Stimulated activated CD8-positive, alpha-beta memory T cell treated with anti-CD3 and anti-CD28 coated beads, Interleukin-4, amount 100 ng/mL, for 24 hours (primary cell): ENCODE data around the gene GRIK3.

Experiments
- DNase-seq: peaks from one replicate; pipeline ENCODE4 v3.0.0-alpha.2; 2020; ENCODE audit warnings: low read depth

Gene GRIK3

GRCh38 chr1:37043101-37043500 lies 8.8 kb upstream of the GRIK3 start:
- DNase-seq = no peak

- no peak for DNase-seq
Observed at GRCh38 chr1:37042506-37042905, 8.2 kb upstream of the GRIK3 start.

- DNase-seq = no peak
Observed at GRCh38 chr1:37041483-37041882, 7.2 kb upstream of the GRIK3 start.

GRCh38 chr1:37040773-37041172 lies 6.5 kb upstream of the GRIK3 start:
- DNase-seq = no peak

GRCh38 chr1:37040261-37040660 lies 5.9 kb upstream of the GRIK3 start:
- no peak for DNase-seq

- no peak for DNase-seq
Observed at GRCh38 chr1:37038227-37039093, 4.1 kb upstream of the GRIK3 start.

- no peak for DNase-seq
Observed at GRCh38 chr1:37037690-37038089, 3.4 kb upstream of the GRIK3 start.

- DNase-seq = no peak
Observed at GRCh38 chr1:37036667-37037053, 2.3 kb upstream of the GRIK3 start.

- DNase-seq = no peak
Observed at GRCh38 chr1:37035796-37036666, 1.7 kb upstream of the GRIK3 start.

- DNase-seq = no peak
Observed at GRCh38 chr1:37035014-37035691, 838 bp upstream of the GRIK3 start.

- no peak for DNase-seq
Observed at GRCh38 chr1:37033355-37034101, 787 bp downstream of the GRIK3 start.

- DNase-seq = no peak
Observed at GRCh38 chr1:37032660-37033354, 1.5 kb downstream of the GRIK3 start.

- DNase-seq = no peak
Observed at GRCh38 chr1:37031871-37032270, 2.4 kb downstream of the GRIK3 start.

GRCh38 chr1:37031429-37031828 lies 2.9 kb downstream of the GRIK3 start:
- no peak for DNase-seq

- DNase-seq = no peak
Observed at GRCh38 chr1:37028981-37029617, 5.2 kb downstream of the GRIK3 start.

GRCh38 chr1:37021502-37021901 lies 12.8 kb downstream of the GRIK3 start:
- no peak for DNase-seq

- no peak for DNase-seq
Observed at GRCh38 chr1:37020653-37021277, 13.6 kb downstream of the GRIK3 start.

- DNase-seq = no peak
Observed at GRCh38 chr1:37018510-37018909, 15.8 kb downstream of the GRIK3 start.

- DNase-seq = no peak
Observed at GRCh38 chr1:37017720-37018119, 16.6 kb downstream of the GRIK3 start.

- no peak for DNase-seq
Observed at GRCh38 chr1:37016121-37016520, 18.2 kb downstream of the GRIK3 start.
